Measurements from ENCODE around the gene ZNF526. TPM values are rescaled to one million over a fixed set of nuclear protein-coding genes. Genes with fewer than 3 reads are reported as not detected.

ZNF526 gene
- total RNA-seq, 4 donors from 2014 or later: 3.8 to 6.3 (median 4.0) TPM

DNA sequence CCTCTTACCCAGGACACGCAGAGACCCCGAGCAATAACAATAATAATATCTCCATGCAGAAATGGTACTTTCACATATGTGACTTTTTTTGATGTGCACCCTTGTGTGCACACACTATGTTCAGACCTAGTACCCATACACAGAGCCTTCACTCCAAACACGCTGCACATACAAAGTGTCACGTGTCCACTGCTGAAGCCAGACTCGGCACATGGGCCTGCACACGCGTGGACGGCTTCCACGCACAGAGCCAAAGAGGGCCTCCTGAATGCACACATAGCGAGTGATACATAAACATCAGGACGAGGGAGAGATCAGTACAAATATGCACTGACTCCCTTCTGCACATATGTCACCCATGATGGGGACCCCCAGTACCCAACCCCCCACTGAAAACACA, 45.9 kb upstream of the ZNF526 start:
- no peak for DNase-seq
- H3K4me3 ChIP-seq: no peak overlapping the region
- H3K4me1 ChIP-seq: peaks cover 0 to 22% (median 8%) of the 10 kb centered on the region in 3 donors
- no peak overlapping the region for H3K27ac ChIP-seq
- TF ChIP-seq, protein P1, sequence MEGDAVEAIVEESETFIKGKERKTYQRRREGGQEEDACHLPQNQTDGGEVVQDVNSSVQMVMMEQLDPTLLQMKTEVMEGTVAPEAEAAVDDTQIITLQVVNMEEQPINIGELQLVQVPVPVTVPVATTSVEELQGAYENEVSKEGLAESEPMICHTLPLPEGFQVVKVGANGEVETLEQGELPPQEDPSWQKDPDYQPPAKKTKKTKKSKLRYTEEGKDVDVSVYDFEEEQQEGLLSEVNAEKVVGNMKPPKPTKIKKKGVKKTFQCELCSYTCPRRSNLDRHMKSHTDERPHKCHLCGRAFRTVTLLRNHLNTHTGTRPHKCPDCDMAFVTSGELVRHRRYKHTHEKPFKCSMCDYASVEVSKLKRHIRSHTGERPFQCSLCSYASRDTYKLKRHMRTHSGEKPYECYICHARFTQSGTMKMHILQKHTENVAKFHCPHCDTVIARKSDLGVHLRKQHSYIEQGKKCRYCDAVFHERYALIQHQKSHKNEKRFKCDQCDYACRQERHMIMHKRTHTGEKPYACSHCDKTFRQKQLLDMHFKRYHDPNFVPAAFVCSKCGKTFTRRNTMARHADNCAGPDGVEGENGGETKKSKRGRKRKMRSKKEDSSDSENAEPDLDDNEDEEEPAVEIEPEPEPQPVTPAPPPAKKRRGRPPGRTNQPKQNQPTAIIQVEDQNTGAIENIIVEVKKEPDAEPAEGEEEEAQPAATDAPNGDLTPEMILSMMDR (IDR thresholded peaks at IDR 0.05): no peak
- TF ChIP-seq POLR2A (IDR thresholded peaks at IDR 0.05): no peak
- H3K36me3 ChIP-seq: no peaks in the 10 kb centered on the region
- peaks cover 12 to 84% (median 18%) of the 10 kb centered on the region in 4 donors for H3K27me3 ChIP-seq
- intact Hi-C loops (cut with DNase I): no loop called here
- H3K9me3 ChIP-seq: no peaks in the 10 kb centered on the region
- WGBS, 2 donors: 84 to 87% methylated on average over 9 to 11 of the region's 11 CpGs

DNA sequence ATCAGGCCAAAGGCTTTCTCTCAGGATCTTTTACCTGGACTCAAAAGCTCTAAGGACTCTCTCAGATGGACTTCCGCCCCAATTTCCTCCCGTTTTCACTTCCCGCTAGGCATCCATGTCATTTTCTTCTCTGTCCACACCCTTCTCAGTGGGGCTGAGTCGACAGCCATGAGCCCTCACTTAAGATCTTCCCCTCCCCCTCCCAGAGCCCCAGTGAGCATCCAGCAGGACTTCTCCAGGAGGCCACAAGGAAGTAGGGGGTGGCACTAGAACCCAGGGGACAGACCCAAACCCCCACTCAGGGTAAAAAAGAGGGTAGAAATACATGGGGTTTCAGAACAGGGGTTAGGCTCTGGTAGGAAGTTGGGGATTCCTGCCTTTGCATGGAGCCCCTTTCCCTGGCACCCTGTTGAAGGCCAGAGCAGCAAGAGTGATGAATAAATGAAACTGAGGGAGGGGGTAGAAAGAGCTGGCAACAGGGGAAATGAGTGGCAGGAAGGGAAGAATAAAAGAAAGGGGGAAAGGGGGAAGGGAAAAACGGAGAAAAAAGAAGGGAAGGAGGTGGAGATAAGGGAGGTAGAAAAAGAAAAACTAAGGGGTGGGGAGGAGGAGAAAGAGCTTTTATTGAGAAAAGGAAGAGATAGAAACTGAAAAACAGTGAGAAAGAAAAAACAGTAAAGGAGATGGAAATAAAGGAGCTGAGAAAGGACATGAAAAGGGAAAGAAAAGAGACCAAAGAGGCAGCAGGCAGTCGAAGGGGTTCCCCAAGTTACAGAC, 45.0 kb upstream of the ZNF526 start:
- H3K27me3 ChIP-seq: peaks cover 15 to 89% (median 25%) of the 10 kb centered on the region in 4 donors
- H3K27ac ChIP-seq: no peak overlapping the region
- no peaks in the 10 kb centered on the region for H3K9me3 ChIP-seq
- H3K4me1 ChIP-seq: peaks cover 0 to 22% (median 8%) of the 10 kb centered on the region in 3 donors
- DNase-seq: no peak
- no peak overlapping the region for H3K4me3 ChIP-seq
- TF ChIP-seq POLR2A (IDR thresholded peaks at IDR 0.05): no peak
- TF ChIP-seq, protein P1 (IDR thresholded peaks at IDR 0.05): no peak
- intact Hi-C loops (cut with DNase I): loop anchor here (5.0 kb wide), 1 partner anchor 43 kb away; the partner anchor contains the start of gene POU2F2
- no peaks in the 10 kb centered on the region for H3K36me3 ChIP-seq
- WGBS, 2 donors: 47 to 56% methylated on average over 6 of the region's 6 CpGs

DNA sequence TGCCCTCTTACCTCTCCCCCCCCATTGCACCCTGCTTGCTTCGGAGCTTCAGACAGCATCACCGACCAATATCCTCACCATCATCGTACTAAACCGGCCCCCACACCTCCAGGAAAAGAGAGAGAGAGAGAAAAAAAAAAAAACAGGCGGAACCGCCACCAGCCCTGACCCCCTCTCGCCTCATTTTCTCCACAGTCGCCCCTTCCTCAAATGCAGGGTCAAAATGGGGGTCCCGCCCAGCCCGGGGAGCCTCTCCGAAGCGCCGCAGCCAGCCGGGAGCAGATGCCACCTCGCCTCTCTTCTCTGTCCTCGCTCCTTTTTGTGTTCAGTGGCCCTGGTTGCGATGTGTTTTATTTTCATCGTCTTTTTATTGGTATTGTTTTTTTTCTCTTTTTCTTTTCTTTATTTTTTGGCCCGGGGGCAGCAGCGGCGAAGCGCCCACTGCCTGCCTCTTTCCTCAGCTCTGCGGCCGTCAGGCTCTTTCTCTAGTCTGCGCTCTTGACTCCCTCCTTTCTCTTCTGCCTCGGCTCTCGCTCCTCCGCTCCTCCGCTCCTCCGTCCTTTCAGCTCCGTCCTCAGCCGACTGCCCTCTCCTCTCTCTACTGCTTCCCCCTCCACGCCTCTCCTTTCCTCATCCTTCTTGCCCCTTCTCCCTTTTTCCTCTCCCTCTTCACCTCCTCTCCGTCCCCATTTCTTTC, 44.0 kb upstream of the ZNF526 start:
- no peaks in the 10 kb centered on the region for H3K9me3 ChIP-seq
- TF ChIP-seq, protein P1 (IDR thresholded peaks at IDR 0.05): no peak
- TF ChIP-seq POLR2A (IDR thresholded peaks at IDR 0.05): no peak
- intact Hi-C loops (cut with DNase I): loop anchor here (5.0 kb wide), 1 partner anchor 44 kb away; the partner anchor contains the start of gene POU2F2
- peak overlapping the region in 1 of 4 donors; percentile 44 for H3K27ac ChIP-seq
- DNase-seq: no peak
- H3K4me3 ChIP-seq: peak overlapping the region; percentile 22 to 69 (median 46)
- no peaks in the 10 kb centered on the region for H3K36me3 ChIP-seq
- WGBS, 2 donors: 2% methylated on average over 33 to 34 of the region's 34 CpGs
- H3K4me1 ChIP-seq: peaks cover 0 to 22% (median 8%) of the 10 kb centered on the region in 3 donors
- H3K27me3 ChIP-seq: peaks cover 15 to 98% (median 28%) of the 10 kb centered on the region in 4 donors

DNA sequence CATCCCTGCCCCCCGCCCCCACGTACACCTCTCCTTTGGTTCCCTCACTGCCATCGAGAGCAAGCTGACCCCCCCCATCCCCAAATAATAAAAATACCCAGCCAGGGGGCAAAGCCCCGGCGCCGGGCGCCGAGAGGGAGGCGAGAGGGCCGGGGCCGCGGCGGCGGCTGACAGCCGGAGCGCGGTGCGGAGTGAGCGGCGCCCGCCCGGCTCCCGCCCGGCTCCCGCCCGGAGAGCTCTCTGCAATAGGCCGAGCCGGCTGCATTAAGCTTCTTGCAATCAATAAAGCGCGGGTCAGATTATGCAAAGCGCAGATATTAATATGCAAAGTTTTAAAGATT, 43.5 kb upstream of the ZNF526 start:
- peak overlapping the region in 1 of 4 donors; percentile 44 for H3K27ac ChIP-seq

More for the DNA sequence above, 43.5 kb upstream of the ZNF526 start:
- peak overlapping the region; percentile 22 to 69 (median 46) for H3K4me3 ChIP-seq
- H3K36me3 ChIP-seq: no peaks in the 10 kb centered on the region
- TF ChIP-seq, protein P1 (IDR thresholded peaks at IDR 0.05): no peak
- TF ChIP-seq POLR2A (IDR thresholded peaks at IDR 0.05): no peak
- peaks cover 15 to 100% (median 28%) of the 10 kb centered on the region in 4 donors for H3K27me3 ChIP-seq
- H3K4me1 ChIP-seq: peaks cover 0 to 22% (median 8%) of the 10 kb centered on the region in 3 donors
- whole genome bisulfite sequencing, 2 donors: 0% methylated on average over 2 to 13 of the region's 31 CpGs
- intact Hi-C loops (cut with DNase I): loop anchor here (5.0 kb wide), 1 partner anchor 44 kb away; the partner anchor contains the start of gene POU2F2
- DNase-seq: no peak
- no peaks in the 10 kb centered on the region for H3K9me3 ChIP-seq

All from esophagus squamous epithelium (tissue), 5 donors.